Inflammatory macrophage treated with lipopolysaccharide for 1 hour (primary cell): ENCODE measurements around the gene CLNK.

Experiments
- DNase-seq, 2 donors: peaks; one replicate each; pipeline ENCODE4 v3.0.0-alpha.2; 2020 to 2022

Gene CLNK

GRCh38 chr4:10448991-10449390 lies 235.6 kb downstream of the CLNK start:
- DNase-seq: no peak

DNA sequence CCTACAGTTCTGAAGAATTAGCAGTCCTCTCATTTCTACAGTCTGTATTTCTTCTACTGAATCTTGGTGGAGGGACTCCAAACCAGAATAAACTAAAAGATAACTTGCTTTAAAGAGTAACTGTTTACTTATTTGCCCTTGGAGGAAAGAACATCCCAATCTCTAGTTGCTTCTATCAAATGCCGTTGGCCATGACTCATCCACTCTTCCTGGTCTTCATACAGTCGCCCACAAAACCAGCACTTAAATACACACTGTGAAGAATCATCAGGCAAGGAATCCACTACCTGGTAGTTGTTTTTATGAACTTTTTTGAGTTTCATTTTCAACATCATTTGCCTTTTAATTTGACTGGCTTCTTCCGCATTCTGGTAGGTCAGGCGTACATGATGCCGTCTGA lies 241.6 kb downstream of the CLNK start:
- no peak for DNase-seq

GRCh38 chr4:10441512-10441911 lies 243.1 kb downstream of the CLNK start:
- DNase-seq: no peak

- no peak for DNase-seq
Observed at GRCh38 chr4:10438924-10439323, 245.6 kb downstream of the CLNK start.

DNA sequence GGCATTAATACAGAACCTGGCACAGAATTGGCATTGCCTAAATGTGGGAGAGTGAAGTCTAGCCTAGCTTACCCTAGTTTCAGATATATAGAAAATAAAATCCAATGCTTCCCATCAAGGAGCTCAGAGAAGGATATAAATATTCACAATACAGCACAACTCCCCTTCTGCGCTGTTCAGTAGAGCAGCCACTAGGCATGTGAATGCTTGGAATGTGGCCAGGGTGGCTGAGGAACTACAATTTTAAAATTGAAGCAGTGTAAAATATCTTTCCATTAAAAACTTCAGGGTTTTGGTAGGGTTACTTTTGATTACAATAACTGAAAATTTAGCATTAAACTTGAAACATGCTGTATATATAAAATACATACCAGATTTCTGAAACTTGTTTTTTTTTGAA lies 246.8 kb downstream of the CLNK start:
- no peak for DNase-seq
